GM12801 (cell line): ENCODE data around the gene U2AF1L4.

Source experiments
- CTCF ChIP-seq: IDR thresholded peaks from one replicate; pipeline ENCODE4 v1.5.1; 2011; ENCODE audit warnings: control low read depth; ENCODE audit not compliant: insufficient read length; ENCODE audit errors: extremely low read depth

The U2AF1L4 gene

GRCh38 chr19:35789978-35790944 is 45.0 kb upstream of the U2AF1L4 start:
- no peak for TF ChIP-seq CTCF

GRCh38 chr19:35789195-35789977 is 44.2 kb upstream of the U2AF1L4 start:
- no peak for TF ChIP-seq CTCF

GRCh38 chr19:35788205-35788960 is 43.2 kb upstream of the U2AF1L4 start:
- no peak for TF ChIP-seq CTCF

GRCh38 chr19:35787227-35787799 is 42.1 kb upstream of the U2AF1L4 start:
- TF ChIP-seq CTCF: no peak

GRCh38 chr19:35786299-35787160 is 41.3 kb upstream of the U2AF1L4 start:
- TF ChIP-seq CTCF: no peak

- TF ChIP-seq CTCF: no peak
Observed at GRCh38 chr19:35785339-35785627, 40.1 kb upstream of the U2AF1L4 start.
